Measurements from ENCODE around the gene DAZAP1.
A peak's percentile ranks its signal among the peaks of the same experiment; 100 is the strongest.

Gene DAZAP1

DNA sequence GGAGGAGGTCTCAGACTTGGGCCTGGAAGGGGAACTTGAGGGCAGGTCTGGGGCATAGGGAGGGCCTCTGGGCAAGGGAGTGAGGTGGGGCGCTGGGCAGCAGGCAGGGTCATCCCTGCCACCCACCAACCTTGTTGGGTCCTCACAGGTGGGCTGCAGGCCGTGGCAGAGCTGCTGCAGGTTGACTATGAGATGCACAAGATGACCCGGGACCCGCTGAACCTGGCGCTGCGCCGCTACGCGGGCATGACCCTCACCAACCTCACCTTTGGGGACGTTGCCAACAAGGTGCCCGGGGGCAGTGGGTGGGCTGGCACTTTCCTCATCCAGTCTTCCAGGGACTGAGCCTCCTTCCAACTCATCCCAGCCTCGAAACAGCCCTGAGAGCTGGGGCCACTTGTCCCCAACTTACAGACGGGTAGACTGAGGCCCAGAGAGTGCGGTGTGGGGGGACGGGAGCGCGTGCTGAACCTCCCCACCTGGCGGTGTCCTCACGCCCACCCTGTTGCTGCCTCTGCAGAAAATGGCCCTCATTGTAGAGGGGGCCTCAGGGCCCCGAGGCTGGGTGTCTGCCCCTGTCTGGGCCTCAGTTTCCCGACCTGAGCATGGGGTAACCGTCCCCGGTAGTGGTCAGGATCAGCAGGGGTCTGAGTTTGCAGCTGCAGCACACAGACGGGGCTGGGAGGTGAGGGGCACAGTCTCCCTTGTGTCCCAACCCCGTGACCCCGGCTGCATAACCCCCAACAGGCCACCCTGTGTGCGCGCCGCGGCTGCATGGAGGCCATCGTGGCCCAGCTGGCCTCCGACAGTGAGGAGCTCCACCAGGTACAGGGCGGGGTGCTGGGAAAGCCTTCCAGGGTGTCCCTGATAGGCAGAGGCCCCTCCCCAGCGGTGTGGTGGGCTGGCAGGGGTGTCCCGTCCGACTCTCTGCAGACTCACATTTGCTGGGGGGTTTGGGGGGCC is 52.9 kb downstream of the DAZAP1 start:
- no peak for DNase-seq

DNA sequence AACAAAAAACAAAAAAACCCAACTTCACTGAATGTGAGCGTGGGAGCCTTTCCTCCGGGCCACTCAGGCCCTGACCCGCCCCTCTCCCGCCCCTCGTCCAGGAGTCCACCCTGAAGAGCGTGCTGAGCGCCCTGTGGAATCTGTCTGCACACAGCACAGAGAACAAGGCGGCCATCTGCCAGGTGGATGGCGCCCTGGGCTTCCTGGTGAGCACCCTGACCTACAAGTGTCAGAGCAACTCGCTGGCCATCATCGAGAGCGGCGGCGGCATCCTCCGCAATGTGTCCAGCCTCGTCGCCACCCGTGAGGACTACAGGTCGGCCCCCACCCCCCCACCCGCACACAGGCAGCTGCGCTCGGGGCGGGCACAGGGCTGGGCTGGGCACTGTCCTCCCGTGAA is 54.5 kb downstream of the DAZAP1 start:
- DNase-seq, result no peak

GRCh38 chr19:1465191-1466016 is 58.0 kb downstream of the DAZAP1 start:
- DNase-seq, result no peak

GRCh38 chr19:1466018-1466460 is 58.7 kb downstream of the DAZAP1 start:
- no peak for DNase-seq

GRCh38 chr19:1466461-1467214 is 59.3 kb downstream of the DAZAP1 start:
- DNase-seq, result no peak

GRCh38 chr19:1467215-1467489 is 59.8 kb downstream of the DAZAP1 start:
- no peak for DNase-seq

- no peak for DNase-seq
These were observed 60.3 kb downstream of the DAZAP1 start for GRCh38 chr19:1467490-1468273.

DNA sequence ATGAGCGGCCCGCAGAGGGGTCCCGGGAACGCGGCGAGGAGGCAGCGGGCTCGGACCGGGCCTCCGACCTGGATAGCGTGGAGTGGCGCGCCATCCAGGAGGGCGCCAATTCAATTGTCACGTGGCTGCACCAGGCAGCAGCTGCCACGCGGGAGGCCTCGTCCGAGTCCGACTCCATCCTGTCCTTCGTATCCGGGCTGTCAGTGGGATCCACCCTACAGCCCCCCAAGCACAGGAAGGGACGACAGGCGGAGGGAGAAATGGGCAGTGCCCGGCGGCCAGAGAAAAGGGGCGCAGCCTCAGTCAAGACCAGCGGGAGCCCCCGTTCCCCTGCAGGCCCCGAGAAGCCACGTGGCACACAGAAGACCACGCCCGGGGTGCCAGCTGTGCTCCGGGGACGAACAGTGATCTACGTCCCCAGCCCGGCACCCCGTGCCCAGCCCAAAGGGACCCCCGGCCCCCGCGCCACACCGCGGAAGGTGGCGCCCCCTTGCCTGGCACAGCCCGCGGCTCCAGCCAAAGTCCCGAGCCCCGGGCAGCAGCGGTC is 61.0 kb downstream of the DAZAP1 start:
- DNase-seq, result no peak

DNA sequence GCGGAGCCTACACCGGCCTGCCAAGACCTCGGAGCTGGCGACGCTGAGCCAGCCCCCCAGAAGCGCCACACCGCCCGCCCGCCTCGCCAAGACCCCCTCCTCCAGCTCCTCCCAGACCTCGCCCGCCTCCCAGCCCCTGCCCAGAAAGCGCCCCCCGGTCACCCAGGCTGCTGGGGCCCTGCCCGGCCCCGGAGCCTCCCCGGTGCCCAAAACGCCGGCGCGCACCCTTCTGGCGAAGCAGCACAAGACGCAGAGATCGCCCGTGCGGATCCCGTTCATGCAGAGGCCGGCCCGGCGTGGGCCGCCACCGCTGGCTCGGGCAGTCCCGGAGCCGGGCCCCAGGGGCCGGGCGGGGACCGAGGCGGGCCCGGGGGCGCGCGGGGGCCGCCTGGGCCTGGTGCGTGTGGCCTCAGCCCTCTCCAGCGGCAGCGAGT is 61.5 kb downstream of the DAZAP1 start:
- DNase-seq, result no peak

DNA sequence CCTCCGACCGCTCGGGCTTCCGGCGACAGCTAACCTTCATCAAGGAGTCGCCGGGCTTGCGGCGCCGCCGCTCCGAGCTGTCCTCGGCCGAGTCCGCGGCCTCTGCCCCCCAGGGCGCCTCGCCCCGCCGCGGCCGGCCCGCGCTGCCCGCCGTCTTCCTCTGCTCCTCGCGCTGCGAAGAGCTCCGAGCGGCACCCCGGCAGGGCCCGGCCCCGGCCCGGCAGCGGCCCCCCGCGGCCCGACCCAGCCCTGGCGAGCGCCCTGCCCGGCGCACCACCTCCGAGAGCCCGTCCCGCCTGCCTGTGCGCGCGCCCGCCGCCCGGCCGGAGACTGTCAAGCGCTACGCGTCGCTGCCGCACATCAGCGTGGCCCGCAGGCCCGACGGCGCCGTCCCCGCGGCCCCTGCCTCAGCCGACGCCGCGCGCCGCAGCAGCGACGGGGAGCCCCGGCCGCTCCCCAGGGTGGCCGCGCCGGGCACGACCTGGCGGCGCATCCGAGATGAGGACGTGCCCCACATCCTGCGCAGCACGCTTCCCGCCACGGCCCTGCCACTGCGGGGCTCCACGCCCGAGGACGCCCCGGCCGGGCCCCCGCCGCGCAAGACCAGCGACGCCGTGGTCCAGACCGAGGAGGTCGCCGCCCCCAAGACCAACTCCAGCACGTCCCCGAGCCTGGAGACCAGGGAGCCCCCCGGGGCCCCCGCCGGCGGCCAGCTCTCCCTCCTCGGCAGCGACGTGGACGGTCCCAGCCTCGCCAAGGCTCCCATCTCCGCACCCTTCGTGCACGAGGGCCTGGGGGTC is 62.1 kb downstream of the DAZAP1 start:
- DNase-seq, result no peak

GRCh38 chr19:1470055-1470304 is 62.6 kb downstream of the DAZAP1 start:
- DNase-seq, result no peak

- peak; percentile 81 for DNase-seq
These were observed 63.1 kb downstream of the DAZAP1 start for GRCh38 chr19:1470305-1471009.

DNA sequence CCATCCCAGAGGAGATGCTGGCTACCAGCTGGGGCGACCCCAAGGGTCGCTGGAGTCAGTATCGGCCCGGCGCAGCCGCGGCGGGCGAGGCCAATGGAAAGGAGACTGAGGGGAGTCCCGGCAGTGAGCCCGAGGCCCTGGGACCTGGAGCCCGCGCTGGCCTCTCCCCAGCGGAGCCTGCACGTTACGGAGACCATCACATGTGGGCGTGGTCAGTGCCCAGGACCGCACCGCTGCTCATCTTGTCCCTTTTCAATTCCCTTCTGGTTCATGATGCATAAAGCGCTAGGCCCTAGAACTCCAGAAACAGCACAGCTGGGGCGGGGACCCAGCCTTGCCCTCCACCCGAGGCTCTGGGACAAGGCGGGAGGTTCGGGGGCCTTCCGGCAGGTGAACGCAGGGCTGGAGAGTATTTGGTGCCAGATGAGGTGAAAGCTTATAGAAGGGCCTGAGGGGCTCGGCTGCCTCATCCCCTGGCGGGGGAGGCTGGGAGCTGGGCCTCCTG is 63.7 kb downstream of the DAZAP1 start:
- DNase-seq, result peak; percentile 60

GRCh38 chr19:1471515-1472160 is 64.3 kb downstream of the DAZAP1 start:
- DNase-seq, result no peak

GRCh38 chr19:1472231-1473084 is 65.1 kb downstream of the DAZAP1 start:
- no peak for DNase-seq

DNA sequence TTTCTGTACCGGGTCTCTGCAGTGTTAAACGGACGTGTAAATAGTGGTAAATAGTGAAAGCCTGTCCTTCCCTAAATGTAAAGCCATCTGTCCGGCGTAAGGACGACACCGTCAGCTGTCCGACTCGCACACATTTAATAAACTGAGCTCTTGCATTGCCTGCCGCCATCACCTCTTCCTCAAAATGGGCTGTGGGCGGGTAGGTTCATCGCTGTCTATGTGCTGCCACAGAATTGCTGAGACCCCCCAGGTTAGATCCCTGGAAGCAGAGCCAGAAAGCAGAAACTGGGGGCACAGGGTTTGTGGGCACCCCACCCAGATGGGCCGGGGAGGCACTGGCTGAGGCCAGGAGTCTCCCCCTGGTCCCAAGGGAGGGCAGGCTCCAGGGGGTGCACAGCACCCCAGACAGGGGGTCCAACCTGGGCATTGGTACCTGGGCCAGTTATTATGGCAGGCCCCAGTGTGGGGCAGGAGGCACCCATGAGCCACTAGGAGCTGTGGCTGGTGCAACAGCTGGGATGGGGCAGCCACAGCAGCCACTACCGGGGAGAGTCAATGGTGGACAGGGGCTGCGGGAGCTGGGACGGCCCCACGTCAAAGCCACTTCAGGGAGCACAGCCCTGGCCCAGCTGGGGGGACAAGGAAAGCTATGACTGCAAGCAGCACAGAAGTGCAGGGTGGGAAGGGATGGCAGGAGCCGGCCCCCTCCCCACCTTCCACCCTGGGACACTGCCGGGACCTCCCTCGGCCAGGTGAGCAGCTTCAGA is 65.9 kb downstream of the DAZAP1 start:
- DNase-seq, result no peak

GRCh38 chr19:1474011-1474764 is 66.8 kb downstream of the DAZAP1 start:
- DNase-seq, result no peak
